Fibroblast of peridontal ligament (primary cell): ENCODE data around the gene ISY1.
"Not testable (repeated sequence)": the region's sequence is repeated elsewhere in the genome, so short reads cannot be mapped to it uniquely, and the experiment has no call there.

ENCODE experiments used
- DNase-seq: peaks from one replicate; pipeline ENCODE4 v3.0.0-alpha.2; 2010; ENCODE audit errors: extremely low read depth

Gene ISY1

GRCh38 chr3:129160891-129161859 lies at the start of gene ISY1:
ISY1 (minus strand) TSS chr3:129161063; CDS start chr3:129160975, 88 bp downstream.
- peak; percentile 98 for DNase-seq

- peak; percentile 52 for DNase-seq
These were observed 46.6 kb upstream of the ISY1 start for GRCh38 chr3:129207479-129207878.

- no peak for DNase-seq
These were observed 44.4 kb upstream of the ISY1 start for GRCh38 chr3:129205109-129205832.

- no peak for DNase-seq
These were observed 43.6 kb upstream of the ISY1 start for GRCh38 chr3:129204473-129204872.

- DNase-seq, result no peak
These were observed 38.5 kb upstream of the ISY1 start for GRCh38 chr3:129199366-129199765.

- no peak for DNase-seq
These were observed 36.5 kb upstream of the ISY1 start for GRCh38 chr3:129197321-129197720.

- no peak for DNase-seq
These were observed 35.7 kb upstream of the ISY1 start for GRCh38 chr3:129196601-129197000.

- peak; percentile 97 for DNase-seq
These were observed 34.9 kb upstream of the ISY1 start for GRCh38 chr3:129195731-129196256.

- not testable (repeated sequence) for DNase-seq
These were observed 28.9 kb upstream of the ISY1 start for GRCh38 chr3:129189793-129190192.

GRCh38 chr3:129187857-129188256 lies 27.0 kb upstream of the ISY1 start:
- DNase-seq, result no peak

GRCh38 chr3:129185783-129186182 lies 24.9 kb upstream of the ISY1 start:
- DNase-seq, result no peak

- DNase-seq, result not testable (repeated sequence)
These were observed 24.1 kb upstream of the ISY1 start for GRCh38 chr3:129184784-129185542.

GRCh38 chr3:129184396-129184657 lies 23.5 kb upstream of the ISY1 start:
- no peak for DNase-seq

- DNase-seq, result peak; percentile 88
These were observed 22.9 kb upstream of the ISY1 start, which contains the start of gene CNBP for GRCh38 chr3:129183569-129184395. CNBP (minus strand) TSS chr3:129183896; CDS start chr3:129171757, 12,139 bp downstream.

GRCh38 chr3:129182390-129183185 lies 21.7 kb upstream of the ISY1 start:
- peak; percentile 59 for DNase-seq

GRCh38 chr3:129181819-129182218 lies 21.0 kb upstream of the ISY1 start:
- no peak for DNase-seq

GRCh38 chr3:129180461-129180860 lies 19.6 kb upstream of the ISY1 start:
- no peak for DNase-seq

GRCh38 chr3:129176051-129176450 lies 15.2 kb upstream of the ISY1 start:
- no peak for DNase-seq

GRCh38 chr3:129173725-129174124 lies 12.9 kb upstream of the ISY1 start:
- DNase-seq, result no peak

GRCh38 chr3:129173206-129173605 lies 12.3 kb upstream of the ISY1 start:
- DNase-seq, result no peak
